Endothelial cell of umbilical vein (primary cell): Measurements from ENCODE around the gene RGS7.

Experiments
- CTCF ChIP-seq, 2 donors: IDR thresholded peaks; 1 replicate in 1 of 2; 2 replicates in 1 of 2; pipeline ENCODE4 v1.5.1; 2011; ENCODE audit warnings: low read length in 2 of 2, mild to moderate bottlenecking in 2 of 2, moderate library complexity in 2 of 2, control low read depth in 1 of 2, inconsistent platforms in 1 of 2, low read depth in 1 of 2; ENCODE audit not compliant: insufficient read depth in 1 of 2; ENCODE audit errors: extremely low read depth in 1 of 2
- EZH2 ChIP-seq: IDR thresholded peaks from 2 replicates; pipeline ENCODE4 v1.6.1; 2012; ENCODE audit warnings: borderline replicate concordance, low read depth, mild to moderate bottlenecking, moderate library complexity, low read length, inconsistent platforms; ENCODE audit not compliant: severe bottlenecking
- GATA2 ChIP-seq: IDR thresholded peaks from 2 replicates; pipeline ENCODE4 v1.7.0; 2011; ENCODE audit warnings: low read depth, mild to moderate bottlenecking, moderate library complexity, mixed read lengths, low read length; ENCODE audit not compliant: insufficient read length, insufficient read depth
- MYC ChIP-seq: IDR thresholded peaks from one replicate; pipeline ENCODE4 v1.6.1; 2011; ENCODE audit warnings: mild to moderate bottlenecking, low read depth, low read length

GRCh38 chr1:241235256-241235897, 121.6 kb downstream of the RGS7 start:
- no peak for TF ChIP-seq CTCF (IDR thresholded peaks at IDR 0.05; ENCODE audit: extremely low read depth in 1 of 2, insufficient read depth in 1 of 2, low read depth in 1 of 2, low read length in 2 of 2)
- no peak for TF ChIP-seq EZH2
- no peak for TF ChIP-seq MYC
- no peak for TF ChIP-seq GATA2
